Astrocyte of the spinal cord (primary cell): ENCODE data around the gene SLIT3.
"Not testable (repeated sequence)": the region's sequence is repeated elsewhere in the genome, so short reads cannot be mapped to it uniquely, and the experiment has no call there.

Experiments used
- DNase-seq: peaks from one replicate; pipeline ENCODE4 v3.0.0; 2011; ENCODE audit warnings: low read depth, low spot score
- H3K4me3 ChIP-seq: 2 replicates; pipeline ENCODE4 v1.5.1; 2011; ENCODE audit warnings: low read depth, mild to moderate bottlenecking, low read length, moderate library complexity
- in situ Hi-C: cut with HindIII; loops from 2 replicates; pipeline ENCODE4 v1.10.0; 2017; ENCODE audit warnings: low sequenced_read_pairs
- TF ChIP-seq, protein P1 (sequence below): IDR thresholded peaks from 2 replicates; pipeline ENCODE4 v1.5.1; 2012; ENCODE audit warnings: low read depth, mild to moderate bottlenecking, low read length, inconsistent platforms

SLIT3 gene

DNA sequence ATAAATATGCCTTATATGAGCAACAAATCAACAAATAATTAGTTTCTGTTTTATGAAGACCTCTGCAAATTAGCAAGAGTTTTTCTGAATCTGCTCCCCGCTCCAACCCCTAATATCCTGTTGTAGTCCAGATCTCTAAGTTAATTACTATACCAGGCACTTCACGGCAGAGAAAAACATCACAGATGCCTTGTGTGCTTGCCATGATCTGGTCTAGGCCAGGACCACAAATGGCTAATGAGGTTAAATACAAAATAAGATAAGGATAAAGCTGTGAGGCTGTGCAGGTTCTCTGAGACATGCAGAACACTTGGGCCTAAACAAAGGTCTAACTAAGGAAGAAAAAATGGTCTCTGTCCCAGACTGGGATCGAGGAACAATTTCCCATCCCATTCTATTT, 150.8 kb downstream of the SLIT3 start:
- in situ Hi-C loops: no loop called here
- no peak overlapping the region for H3K4me3 ChIP-seq
- DNase-seq: no peak
- TF ChIP-seq, protein P1, sequence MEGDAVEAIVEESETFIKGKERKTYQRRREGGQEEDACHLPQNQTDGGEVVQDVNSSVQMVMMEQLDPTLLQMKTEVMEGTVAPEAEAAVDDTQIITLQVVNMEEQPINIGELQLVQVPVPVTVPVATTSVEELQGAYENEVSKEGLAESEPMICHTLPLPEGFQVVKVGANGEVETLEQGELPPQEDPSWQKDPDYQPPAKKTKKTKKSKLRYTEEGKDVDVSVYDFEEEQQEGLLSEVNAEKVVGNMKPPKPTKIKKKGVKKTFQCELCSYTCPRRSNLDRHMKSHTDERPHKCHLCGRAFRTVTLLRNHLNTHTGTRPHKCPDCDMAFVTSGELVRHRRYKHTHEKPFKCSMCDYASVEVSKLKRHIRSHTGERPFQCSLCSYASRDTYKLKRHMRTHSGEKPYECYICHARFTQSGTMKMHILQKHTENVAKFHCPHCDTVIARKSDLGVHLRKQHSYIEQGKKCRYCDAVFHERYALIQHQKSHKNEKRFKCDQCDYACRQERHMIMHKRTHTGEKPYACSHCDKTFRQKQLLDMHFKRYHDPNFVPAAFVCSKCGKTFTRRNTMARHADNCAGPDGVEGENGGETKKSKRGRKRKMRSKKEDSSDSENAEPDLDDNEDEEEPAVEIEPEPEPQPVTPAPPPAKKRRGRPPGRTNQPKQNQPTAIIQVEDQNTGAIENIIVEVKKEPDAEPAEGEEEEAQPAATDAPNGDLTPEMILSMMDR: no peak

DNA sequence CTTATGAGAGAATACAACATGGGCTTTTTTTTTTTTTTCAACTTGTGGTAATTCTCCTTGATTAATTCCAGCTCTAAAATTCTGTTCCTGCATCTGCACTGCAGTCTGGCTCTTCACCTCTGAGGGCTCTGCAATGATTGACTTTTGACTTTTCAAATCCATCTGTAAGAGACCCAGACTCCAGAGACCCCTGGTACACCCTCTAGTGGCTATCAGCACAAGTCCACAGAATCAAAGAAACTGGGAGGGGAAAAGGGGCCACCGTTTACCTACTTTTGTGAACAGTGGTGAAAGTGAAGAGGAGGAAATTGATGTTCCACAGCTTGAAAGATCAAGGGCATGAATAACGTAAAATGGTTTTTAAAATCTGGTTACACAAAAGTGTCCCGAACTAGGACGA, 151.6 kb downstream of the SLIT3 start:
- TF ChIP-seq, protein P1: peak; percentile 35
- H3K4me3 ChIP-seq: no peak overlapping the region
- DNase-seq: no peak
- in situ Hi-C loops: no loop called here

DNA sequence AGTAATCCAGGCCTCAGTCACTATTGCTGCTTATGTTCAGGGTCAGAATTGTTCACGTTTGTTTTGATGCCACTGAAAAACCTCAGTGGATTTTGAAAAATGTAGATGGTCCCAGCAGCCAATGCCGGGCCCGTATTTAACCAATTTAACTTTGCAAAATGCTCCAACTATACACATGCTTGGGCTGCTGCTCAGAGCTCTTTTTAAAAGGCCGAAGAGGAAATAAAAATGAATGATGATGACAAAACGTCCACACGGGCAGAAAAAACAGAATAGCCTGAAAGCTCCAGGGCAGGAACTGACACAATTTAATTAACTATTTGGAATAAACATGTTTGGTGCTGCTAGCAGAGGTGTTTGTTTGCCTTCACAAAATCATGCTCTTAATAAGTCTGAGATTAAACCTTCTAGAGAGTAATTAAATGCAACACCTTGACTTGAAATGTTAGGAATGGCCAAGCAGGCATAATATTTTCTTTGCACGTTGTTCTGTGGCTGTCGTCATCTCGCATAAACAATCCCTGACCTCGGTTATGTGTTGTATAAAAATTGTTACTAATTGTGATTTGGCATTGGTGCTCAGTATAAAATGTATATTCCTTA, 152.7 kb downstream of the SLIT3 start:
- in situ Hi-C loops: no loop called here
- H3K4me3 ChIP-seq: no peak overlapping the region
- DNase-seq: no peak
- TF ChIP-seq, protein P1: no peak

DNA sequence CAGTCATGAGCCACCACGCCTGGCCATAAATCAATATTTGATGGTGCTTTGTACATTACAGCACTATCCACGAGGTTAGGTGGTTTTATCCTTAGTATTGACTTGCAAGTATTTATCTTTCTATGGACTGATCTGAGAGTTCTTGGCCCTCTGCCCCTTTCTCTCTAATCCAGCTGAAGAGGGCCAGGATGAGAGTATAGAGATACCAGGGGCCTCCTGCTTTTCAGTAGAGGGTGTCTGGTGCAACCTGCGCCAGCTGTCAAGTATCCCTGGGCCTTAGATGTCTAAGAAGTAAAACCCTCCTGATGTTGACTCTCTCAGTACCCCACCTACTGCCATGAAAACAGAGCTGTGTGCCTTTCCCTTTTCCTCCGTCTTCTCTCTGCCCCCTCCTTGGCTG, 153.4 kb downstream of the SLIT3 start:
- DNase-seq: no peak
- TF ChIP-seq, protein P1: no peak
- in situ Hi-C loops: no loop called here
- H3K4me3 ChIP-seq: no peak overlapping the region

DNA sequence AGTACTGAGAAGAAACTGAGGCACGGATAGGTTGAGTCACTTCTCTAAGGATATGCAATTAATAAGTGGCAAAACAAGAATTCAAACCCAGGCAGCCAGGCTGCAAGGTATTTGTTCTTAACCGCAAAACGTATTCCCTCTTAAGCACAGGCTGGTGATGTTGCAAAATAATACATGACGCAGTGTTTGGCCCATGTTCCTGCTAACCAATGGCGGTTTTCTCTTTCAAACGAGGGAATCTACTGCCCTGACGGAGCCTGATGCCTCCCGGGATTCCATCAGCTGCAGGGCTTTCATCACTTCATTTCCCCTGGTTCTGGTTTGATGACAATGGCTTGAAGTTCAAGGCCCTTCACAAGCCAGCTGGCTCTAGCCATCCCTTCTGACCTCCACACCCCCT, 154.8 kb downstream of the SLIT3 start:
- in situ Hi-C loops: no loop called here
- no peak overlapping the region for H3K4me3 ChIP-seq
- TF ChIP-seq, protein P1: no peak
- DNase-seq: no peak

DNA sequence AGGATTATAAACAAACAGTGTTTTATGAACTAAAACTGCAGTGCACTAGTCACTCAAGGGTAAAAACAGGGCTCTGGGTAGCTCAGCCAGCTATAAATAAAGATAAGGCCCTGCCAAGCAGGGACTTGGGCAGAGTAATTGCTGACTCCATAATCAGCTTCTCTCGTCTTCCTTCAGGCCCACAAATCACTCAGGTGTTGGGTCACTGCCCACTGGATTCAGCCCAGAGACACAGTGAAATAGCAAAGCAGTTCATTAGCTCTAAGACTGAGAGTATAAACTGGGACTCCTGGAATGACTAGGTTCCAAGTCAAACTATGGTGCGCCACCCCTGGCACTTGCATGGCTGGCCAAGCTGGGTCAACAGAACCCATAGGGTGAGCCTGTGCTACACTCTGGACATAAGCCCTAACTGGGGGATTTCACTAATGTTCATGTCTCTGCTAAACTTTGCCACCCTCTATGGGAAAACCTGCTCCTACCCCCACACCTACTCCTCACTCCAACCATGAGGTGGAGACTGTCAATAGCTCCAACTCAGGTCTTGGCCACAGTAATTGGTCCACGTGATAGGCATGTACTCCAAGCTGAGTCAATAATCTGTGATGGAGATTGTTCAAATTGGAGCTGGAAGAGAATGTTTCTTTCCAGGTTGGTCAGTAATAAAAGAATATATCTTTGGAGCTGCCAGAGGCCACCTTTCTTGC, 158.5 kb downstream of the SLIT3 start:
- TF ChIP-seq, protein P1: no peak
- no peak overlapping the region for H3K4me3 ChIP-seq
- in situ Hi-C loops: no loop called here
- DNase-seq: no peak

DNA sequence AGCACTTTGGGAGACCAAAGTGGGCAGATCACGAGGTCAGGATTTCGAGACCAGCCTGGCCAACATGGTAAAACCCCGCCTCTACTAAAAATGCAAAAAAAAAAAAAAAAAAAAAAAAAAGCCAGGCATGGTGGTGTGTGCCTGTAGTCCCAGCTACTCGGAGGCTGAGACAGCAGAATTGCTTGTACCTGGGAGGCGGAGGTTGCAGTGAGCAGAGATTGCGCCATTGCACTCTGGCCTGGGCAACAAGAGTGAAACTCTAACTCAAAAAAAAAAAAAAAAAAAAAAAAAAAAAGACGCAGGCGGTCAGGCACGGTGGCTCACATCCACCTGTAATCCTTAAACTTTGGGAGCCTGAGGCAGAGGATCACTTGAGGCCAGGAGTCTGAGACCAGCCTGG, 160.7 kb downstream of the SLIT3 start:
- DNase-seq, H3K4me3 ChIP-seq, in situ Hi-C loops: not testable (repeated sequence)
